ENCODE measurements around the gene ARHGAP31. TPM values are rescaled to one million over a fixed set of nuclear protein-coding genes. Genes with fewer than 3 reads are reported as not detected.

The ARHGAP31 gene
- total and polyA plus RNA-seq, 10 of the 15 experiments (the other 5 are each of a cell fraction or from before 2014, with no cell fraction given) = 0.97 to 29.8 (median 10.3) TPM

- in situ Hi-C loops (cut with MboI) (no loop called here), intact Hi-C loops (cut with micrococcal nuclease; ENCODE audit: unreplicated experiment) (no loop called here)
- Histone ChIP-seq H3K27me3 (replicated peaks in 1 of 2; ENCODE audit: control insufficient read depth in 2 of 2, insufficient read depth in 2 of 2, low read length in 1 of 2) (no peaks in the 10 kb centered on the region), H2AFZ (ENCODE audit: control insufficient read depth, low read depth, low read length) (no peak overlapping the region), H3K4me1 (ENCODE audit: control insufficient read depth, insufficient read depth, low read length) (peaks cover 40% of the 10 kb centered on the region), H4K20me1 (ENCODE audit: control insufficient read depth, insufficient read depth) (no peaks in the 10 kb centered on the region), H3K4me3 (no peak overlapping the region; the same call in 1 of the 2 replicates), H3K27ac (ENCODE audit: control insufficient read depth, insufficient read depth) (peak overlapping the region; percentile 81), H3K36me3 (ENCODE audit: control insufficient read depth in 2 of 2, insufficient read depth in 2 of 2, low read length in 1 of 2) (peaks cover 2 to 11% of the 10 kb centered on the region in 2 experiments), H3K9ac (ENCODE audit: control insufficient read depth, insufficient read depth, low read length) (no peak overlapping the region), H3K79me2 (ENCODE audit: control insufficient read depth, insufficient read depth, low read length) (no peaks in the 10 kb centered on the region; the same call in 1 of the 2 replicates), H3K4me2 (ENCODE audit: control insufficient read depth, insufficient read depth) (no peak overlapping the region), H3K9me3 (replicated peaks; ENCODE audit: control insufficient read depth, insufficient read depth, low read length) (no peaks in the 10 kb centered on the region; the same call in 1 of the 3 replicates)
- ChIA-PET SMC1A (ENCODE audit: uncharacterized antibody, unreplicated experiment) (no interaction called here), CTCF (no interaction called here), RAD21 (ENCODE audit: unreplicated experiment) (no interaction called here), POLR2A (no interaction called here)
- WGBS (ENCODE audit: insufficient coverage, insufficient replicate concordance, low lambda C conversion rate, missing lambda C conversion rate) = 98% methylated on average over 5 of the region's 5 CpGs
- FAIRE-seq (no peak), DNase-seq (ENCODE audit: low read depth, low spot score) (no peak), ATAC-seq (no peak)
- no TSS peak for BruUV-seq (replicated peaks)
- TF ChIP-seq CTCF (IDR thresholded peaks at IDR 0.05 in 2 of 3, conservative IDR thresholded peaks at IDR 0.05 in 1 of 3; ENCODE audit: control insufficient read depth in 2 of 3, extremely low read depth in 1 of 3, insufficient read depth in 1 of 3, low read depth in 3 of 3, low read length in 3 of 3) = no peak
- TF ChIP-seq HDAC2 (IDR thresholded peaks at IDR 0.05) = no peak
- TF ChIP-seq NFXL1 (IDR thresholded peaks at IDR 0.05; ENCODE audit: borderline replicate concordance) = no peak
- no peak for TF ChIP-seq ZBTB33 (IDR thresholded peaks at IDR 0.05)
- no peak for TF ChIP-seq SUPT20H (IDR thresholded peaks at IDR 0.05; ENCODE audit: borderline replicate concordance, control insufficient read depth, low read depth, low read length)
- TF ChIP-seq EGR1 (IDR thresholded peaks at IDR 0.05; ENCODE audit: borderline replicate concordance in 1 of 2, low read depth in 2 of 2, low read length in 2 of 2) = no peak
- no peak for TF ChIP-seq BCL3 (IDR thresholded peaks at IDR 0.05; ENCODE audit: borderline replicate concordance, insufficient read depth, low read depth, low read length, poor library complexity, severe bottlenecking)
- TF ChIP-seq EP300 (IDR thresholded peaks at IDR 0.05; ENCODE audit: borderline replicate concordance in 1 of 2, control insufficient read depth in 1 of 2, low read depth in 2 of 2, low read length in 2 of 2) = no peak
- no peak for TF ChIP-seq FOXK2 (IDR thresholded peaks at IDR 0.05)
- TF ChIP-seq DPF2 (IDR thresholded peaks at IDR 0.05) = no peak
- TF ChIP-seq CUX1 (IDR thresholded peaks at IDR 0.05; ENCODE audit: insufficient replicate concordance, low read depth, low read length) = no peak
- TF ChIP-seq RFX5 (IDR thresholded peaks at IDR 0.05; ENCODE audit: low read depth, low read length) = no peak
Measured at GRCh38 chr3:119400466-119400865, 106.3 kb downstream of the ARHGAP31 start.
